ENCODE results near the gene ABCC8. TPM values are rescaled to one million over a fixed set of nuclear protein-coding genes. Genes with fewer than 3 reads are reported as not detected.

The ABCC8 gene
- total RNA-seq, 2 experiments from 2014 or later, result 0.54 TPM; not detected in 1

GRCh38 chr11:17376493-17376892, 100.2 kb downstream of the ABCC8 start:
- no peak for ATAC-seq
- Mint-ChIP-seq H3K27me3 (no peaks in the 10 kb centered on the region), H3K27ac (no peak overlapping the region), H3K9me3 (ENCODE audit: low read depth) (peaks cover 18% of the 10 kb centered on the region), H3K4me1 (no peaks in the 10 kb centered on the region), H3K4me3 (no peak overlapping the region), H3K36me3 (peaks cover 23% of the 10 kb centered on the region)
- CTCF ChIA-PET, result no interaction called here
- no peak for DNase-seq

GRCh38 chr11:17375547-17375946, 101.1 kb downstream of the ABCC8 start:
- CTCF ChIA-PET, result interaction anchor here (1.9 kb wide), 1 partner anchor 8 kb away, joined by 8 read pairs; no protein-coding TSS in a partner anchor
- Mint-ChIP-seq H3K36me3 (peaks cover 32% of the 10 kb centered on the region), H3K9me3 (ENCODE audit: low read depth) (peaks cover 24% of the 10 kb centered on the region), H3K4me1 (no peaks in the 10 kb centered on the region), H3K27ac (no peak overlapping the region), H3K4me3 (no peak overlapping the region), H3K27me3 (no peaks in the 10 kb centered on the region)
- DNase-seq (no peak), ATAC-seq (no peak)

- Mint-ChIP-seq H3K4me3 (no peak overlapping the region), H3K36me3 (peaks cover 48% of the 10 kb centered on the region), H3K27me3 (no peaks in the 10 kb centered on the region), H3K27ac (no peak overlapping the region), H3K9me3 (ENCODE audit: low read depth) (peaks cover 34% of the 10 kb centered on the region), H3K4me1 (peaks cover 12% of the 10 kb centered on the region)
- CTCF ChIA-PET, result interaction anchor here (0.6 to 0.9 kb wide), 2 partner anchors 12 to 156 kb away, joined by 3 read pairs; no protein-coding TSS in a partner anchor
- ATAC-seq (no peak), DNase-seq (no peak)
These were observed 105.0 kb downstream of the ABCC8 start for GRCh38 chr11:17371614-17372013.

GRCh38 chr11:17369684-17370243, 106.9 kb downstream of the ABCC8 start:
- DNase-seq (no peak), ATAC-seq (no peak)
- H3K4me3 Mint-ChIP-seq, result no peak overlapping the region
- H3K9me3 Mint-ChIP-seq (ENCODE audit: low read depth), result peaks cover 34% of the 10 kb centered on the region
- no peaks in the 10 kb centered on the region for H3K27me3 Mint-ChIP-seq
- no peak overlapping the region for H3K27ac Mint-ChIP-seq
- peaks cover 46% of the 10 kb centered on the region for H3K36me3 Mint-ChIP-seq
- H3K4me1 Mint-ChIP-seq, result peaks cover 12% of the 10 kb centered on the region
- CTCF ChIA-PET, result interaction anchor here (1.0 kb wide), 1 partner anchor 14 kb away, joined by 4 read pairs; no protein-coding TSS in a partner anchor

- Mint-ChIP-seq H3K36me3 (peaks cover 44% of the 10 kb centered on the region), H3K4me3 (no peak overlapping the region), H3K9me3 (ENCODE audit: low read depth) (peaks cover 34% of the 10 kb centered on the region), H3K27me3 (no peaks in the 10 kb centered on the region), H3K4me1 (peaks cover 12% of the 10 kb centered on the region), H3K27ac (no peak overlapping the region)
- CTCF ChIA-PET, result interaction anchor here (1.0 kb wide), 1 partner anchor 14 kb away, joined by 4 read pairs; no protein-coding TSS in a partner anchor
- ATAC-seq (no peak), DNase-seq (no peak)
These were observed 107.6 kb downstream of the ABCC8 start for GRCh38 chr11:17369094-17369493.

GRCh38 chr11:17368551-17368950, 108.1 kb downstream of the ABCC8 start:
- H3K27me3 Mint-ChIP-seq, result no peaks in the 10 kb centered on the region
- H3K36me3 Mint-ChIP-seq, result peaks cover 44% of the 10 kb centered on the region
- CTCF ChIA-PET, result no interaction called here

GRCh38 chr11:17366495-17366894, 110.2 kb downstream of the ABCC8 start:
- Mint-ChIP-seq H3K36me3 (peaks cover 32% of the 10 kb centered on the region), H3K4me3 (no peak overlapping the region), H3K27ac (no peak overlapping the region), H3K27me3 (no peaks in the 10 kb centered on the region), H3K4me1 (peaks cover 12% of the 10 kb centered on the region), H3K9me3 (ENCODE audit: low read depth) (peaks cover 20% of the 10 kb centered on the region)
- ATAC-seq (no peak), DNase-seq (no peak)
- CTCF ChIA-PET, result interaction anchor here (1.0 to 1.8 kb wide), 3 partner anchors 12 to 20 kb away, joined by 3 to 5 read pairs (median 4); no protein-coding TSS in a partner anchor

More at GRCh38 chr11:17368551-17368950, 108.1 kb downstream of the ABCC8 start:
- Mint-ChIP-seq H3K27ac (no peak overlapping the region), H3K4me3 (no peak overlapping the region), H3K4me1 (peaks cover 12% of the 10 kb centered on the region), H3K9me3 (ENCODE audit: low read depth) (peaks cover 34% of the 10 kb centered on the region)
- DNase-seq (no peak), ATAC-seq (no peak)

GRCh38 chr11:17354601-17354991, 122.0 kb downstream of the ABCC8 start:
- DNase-seq, result peak; percentile 78
- CTCF ChIA-PET, result interaction anchor here (0.7 to 2.8 kb wide), 10 partner anchors 11 to 125 kb away, joined by 3 to 13 read pairs (median 6); partner anchors contain the start of gene NUCB2
- Mint-ChIP-seq H3K27ac (no peak overlapping the region), H3K36me3 (peaks cover 4% of the 10 kb centered on the region), H3K4me3 (no peak overlapping the region), H3K9me3 (ENCODE audit: low read depth) (peaks cover 2% of the 10 kb centered on the region), H3K4me1 (peaks cover 28% of the 10 kb centered on the region), H3K27me3 (peaks cover 30% of the 10 kb centered on the region)
- no peak for ATAC-seq

- Mint-ChIP-seq H3K27ac (no peak overlapping the region), H3K4me1 (peaks cover 28% of the 10 kb centered on the region), H3K4me3 (peak overlapping the region; percentile 91), H3K36me3 (peaks cover 3% of the 10 kb centered on the region), H3K9me3 (ENCODE audit: low read depth) (peaks cover under 1% of the 10 kb centered on the region), H3K27me3 (peaks cover 30% of the 10 kb centered on the region)
- DNase-seq (no peak), ATAC-seq (no peak)
- CTCF ChIA-PET, result interaction anchor here (0.7 to 2.8 kb wide), 11 partner anchors 12 to 124 kb away, joined by 3 to 13 read pairs (median 4); partner anchors contain the start of gene NUCB2
These were observed 122.6 kb downstream of the ABCC8 start for GRCh38 chr11:17353821-17354600.

- Mint-ChIP-seq H3K4me3 (peak overlapping the region; percentile 91), H3K9me3 (ENCODE audit: low read depth) (no peaks in the 10 kb centered on the region), H3K27ac (peak overlapping the region; percentile 20), H3K36me3 (peaks cover 4% of the 10 kb centered on the region), H3K27me3 (peaks cover 30% of the 10 kb centered on the region), H3K4me1 (peaks cover 28% of the 10 kb centered on the region)
- CTCF ChIA-PET, result interaction anchor here (0.9 to 2.8 kb wide), 7 partner anchors 26 to 123 kb away, joined by 3 to 13 read pairs (median 8); partner anchors contain the start of gene NUCB2
- ATAC-seq, result peak; percentile 70
- DNase-seq, result peak; percentile 65
These were observed 123.5 kb downstream of the ABCC8 start for GRCh38 chr11:17352950-17353820.

- H3K36me3 Mint-ChIP-seq, result peaks cover 4% of the 10 kb centered on the region
- no peak within 1 kb of the TSS for H3K27ac Mint-ChIP-seq
- peak within 1 kb of the TSS; percentile 91 for H3K4me3 Mint-ChIP-seq
- H3K9me3 Mint-ChIP-seq (ENCODE audit: low read depth), result no peaks in the 10 kb centered on the region
- ATAC-seq (peak; percentile 52), DNase-seq (peak; percentile 57)
- H3K4me1 Mint-ChIP-seq, result peaks cover 28% of the 10 kb centered on the region
- peaks cover 32% of the 10 kb centered on the region for H3K27me3 Mint-ChIP-seq
- CTCF ChIA-PET, result interaction anchor here (0.7 kb wide), 1 partner anchor 52 kb away, joined by 4 read pairs; no protein-coding TSS in a partner anchor
These were observed 125.0 kb downstream of the ABCC8 start, which contains the start of gene NCR3LG1 for GRCh38 chr11:17351510-17352176. Gene NCR3LG1 (plus strand): TSS chr11:17351800. CDS start chr11:17351970, 170 bp downstream.

- CTCF ChIA-PET, result interaction anchor here (1.1 kb wide), 1 partner anchor 121 kb away, joined by 4 read pairs; no protein-coding TSS in a partner anchor
- H3K4me3 Mint-ChIP-seq, result peak overlapping the region; percentile 91
These were observed 125.5 kb downstream of the ABCC8 start for GRCh38 chr11:17351172-17351509.

More at GRCh38 chr11:17351172-17351509, 125.5 kb downstream of the ABCC8 start:
- no peak overlapping the region for H3K27ac Mint-ChIP-seq
- peaks cover 28% of the 10 kb centered on the region for H3K4me1 Mint-ChIP-seq
- ATAC-seq (no peak), DNase-seq (no peak)
- peaks cover 4% of the 10 kb centered on the region for H3K36me3 Mint-ChIP-seq
- H3K27me3 Mint-ChIP-seq, result peaks cover 32% of the 10 kb centered on the region
- H3K9me3 Mint-ChIP-seq (ENCODE audit: low read depth), result no peaks in the 10 kb centered on the region

All from activated CD8-positive, alpha-beta memory T cell treated with anti-CD3 and anti-CD28 coated beads, Interleukin-2, amount 10 ng/mL, durations not matched to agents 7 days and 5 days (primary cell).